Right lobe of liver (tissue), 4 donors: ENCODE measurements around the gene BMPR2.

Source experiments
- CTCF ChIP-seq, 4 donors: fragments of 200-600 bp in 3 of 4; fragments of 450-650 bp in 1 of 4; IDR thresholded peaks; one replicate each; pipeline versions ENCODE4 v1.5.1 to v1.8.0; 2016 to 2022; ENCODE audit warnings: antibody characterized with exemption in 4 of 4, mild to moderate bottlenecking in 2 of 4
- POLR2A ChIP-seq: fragments of 450-650 bp; IDR thresholded peaks from one replicate; pipeline ENCODE4 v1.6.1; 2017; ENCODE audit warnings: antibody characterized with exemption, mild to moderate bottlenecking
- donor health status: DM: no; HTN: no; CAD: no.
- donor health status: DM: no; HTN: no; CAD: no.
- donor health status: DM: no; HTN: yes; CAD: no.

GRCh38 chr2:202548240-202548639, 172.1 kb downstream of the BMPR2 start:
- TF ChIP-seq CTCF (IDR thresholded peaks at IDR 0.05): no peak
- no peak for TF ChIP-seq POLR2A
